IMR-90 (cell line): ENCODE measurements around the gene IVNS1ABP. TPM values are rescaled to one million over a fixed set of nuclear protein-coding genes. Genes with fewer than 3 reads are reported as not detected.

ENCODE experiments used
- ATAC-seq: fragments of 200-7000 bp; cut with Tn5 transposase; 2 replicates; pipeline ENCODE4 v1.9.1; 2020; ENCODE audit warnings: low read depth, mild to moderate bottlenecking, moderate library complexity
- BruUV-seq: library from RNA; stranded (reverse); fragments of 400-500 nt; replicated peaks from 2 replicates; lab custom pipeline; 2021; lab: Mats Ljungman, UMichigan
- CTCF ChIA-PET: fragments of 300-600 bp; formaldehyde crosslinking; extraction: SDS; loops from one replicate; lab custom pipeline; 2021; ENCODE audit warnings: antibody characterized with exemption; lab: Yijun Ruan, JAX
- POLR2A ChIA-PET: fragments of 300-600 bp; sonication (Branson Sonifier 250); formaldehyde crosslinking; loops from one replicate; lab custom pipeline; 2022; ENCODE audit warnings: antibody characterized with exemption; ENCODE audit not compliant: unreplicated experiment; lab: Charles Lee
- DNase-seq: peaks from one replicate; pipeline ENCODE4 v3.0.0; 2013
- H2AFZ ChIP-seq: replicated peaks from 2 replicates; pipeline ENCODE3; 2013; ENCODE audit warnings: low read length, mild to moderate bottlenecking; ENCODE audit not compliant: poor library complexity
- H2AK5ac ChIP-seq: 2 replicates; pipeline ENCODE4 v1.6.1; 2013; ENCODE audit warnings: low read depth, low read length, inconsistent platforms
- H2AK9ac ChIP-seq: replicated peaks from 2 replicates; pipeline ENCODE3; 2013; ENCODE audit warnings: mild to moderate bottlenecking, low read depth, low read length, moderate library complexity; ENCODE audit not compliant: poor library complexity
- H2BK120ac ChIP-seq: 2 replicates; pipeline ENCODE4 v1.6.1; 2013; ENCODE audit warnings: low read depth, low read length, inconsistent platforms
- H2BK15ac ChIP-seq: 3 replicates; pipeline ENCODE4 v1.6.1; 2013; ENCODE audit warnings: low read depth, low read length, inconsistent platforms
- H2BK20ac ChIP-seq: 2 replicates; pipeline ENCODE4 v1.6.1; 2013; ENCODE audit warnings: low read depth, mild to moderate bottlenecking, inconsistent platforms, low read length, moderate library complexity
- H2BK5ac ChIP-seq: 2 replicates; pipeline ENCODE4 v1.6.1; 2013; ENCODE audit warnings: mild to moderate bottlenecking, low read depth, low read length, inconsistent platforms; ENCODE audit not compliant: poor library complexity, severe bottlenecking
- H3K14ac ChIP-seq: replicated peaks from 2 replicates; pipeline ENCODE4 v1.6.1; 2013; ENCODE audit warnings: low read depth, low read length, inconsistent platforms
- H3K18ac ChIP-seq: 2 replicates; pipeline ENCODE4 v1.6.1; 2013; ENCODE audit warnings: low read depth, low read length, control low read depth
- H3K23ac ChIP-seq: 2 replicates; pipeline ENCODE4 v1.6.1; 2013; ENCODE audit warnings: low read depth, low read length, inconsistent platforms
- H3K27ac ChIP-seq: 2 replicates; pipeline ENCODE4 v1.5.1; 2013; ENCODE audit warnings: mild to moderate bottlenecking, control low read depth, low read length; ENCODE audit not compliant: insufficient read depth
- H3K27me3 ChIP-seq: 2 replicates; pipeline ENCODE4 v1.6.1; 2013; ENCODE audit warnings: low read length; ENCODE audit not compliant: control insufficient read depth, insufficient read depth
- H3K36me3 ChIP-seq: 2 replicates; pipeline ENCODE4 v1.6.1; 2013; ENCODE audit warnings: low read length, mixed read lengths; ENCODE audit not compliant: control insufficient read depth, insufficient read depth
- H3K4ac ChIP-seq: 2 replicates; pipeline ENCODE4 v1.6.1; 2013; ENCODE audit warnings: low read depth, low read length, inconsistent platforms
- H3K4me1 ChIP-seq: 2 replicates; pipeline ENCODE4 v1.6.1; 2013; ENCODE audit warnings: low read length, mixed read lengths; ENCODE audit not compliant: control insufficient read depth, insufficient read depth
- H3K4me2 ChIP-seq: 2 replicates; pipeline ENCODE4 v1.6.1; 2013; ENCODE audit warnings: low read depth, mild to moderate bottlenecking, control low read depth, low read length, moderate library complexity
- H3K4me3 ChIP-seq: 2 replicates; pipeline ENCODE4 v1.5.1; 2013; ENCODE audit warnings: low read depth, mild to moderate bottlenecking, control low read depth, low read length, moderate library complexity; ENCODE audit not compliant: insufficient read depth
- H3K56ac ChIP-seq: 2 replicates; pipeline ENCODE4 v1.6.1; 2013; ENCODE audit warnings: low read length, inconsistent platforms; ENCODE audit not compliant: insufficient read depth; ENCODE audit errors: extremely low read depth
- H3K79me1 ChIP-seq, 2 experiments: 2 replicates each; pipeline ENCODE4 v1.6.1; 2013; ENCODE audit warnings: low read length in 2 of 2, inconsistent platforms in 1 of 2, low read depth in 1 of 2
- H3K9ac ChIP-seq: 2 replicates; pipeline ENCODE4 v1.6.1; 2013; ENCODE audit warnings: low read depth, low read length, control low read depth
- H3K9me1 ChIP-seq: 2 replicates; pipeline ENCODE4 v1.6.1; 2013; ENCODE audit warnings: low read length, inconsistent platforms; ENCODE audit not compliant: insufficient read depth
- H3K9me3 ChIP-seq: 2 replicates; pipeline ENCODE4 v1.6.1; 2013; ENCODE audit warnings: low read length; ENCODE audit not compliant: control insufficient read depth, insufficient read depth
- H4K20me1 ChIP-seq: 2 replicates; pipeline ENCODE4 v1.6.1; 2013; ENCODE audit warnings: low read length, inconsistent platforms; ENCODE audit not compliant: insufficient read depth
- H4K5ac ChIP-seq: 2 replicates; pipeline ENCODE4 v1.6.1; 2013; ENCODE audit warnings: mild to moderate bottlenecking, low read depth, low read length, control low read depth
- H4K8ac ChIP-seq, 2 experiments: 2 replicates each; pipeline ENCODE4 v1.6.1; 2013; ENCODE audit warnings: low read depth in 2 of 2, low read length in 2 of 2, control low read depth in 1 of 2, inconsistent platforms in 1 of 2
- H4K91ac ChIP-seq: 2 replicates; pipeline ENCODE4 v1.6.1; 2013; ENCODE audit warnings: low read depth, low read length, inconsistent platforms; ENCODE audit not compliant: insufficient read depth
- BHLHE40 ChIP-seq: fragments of 150-350 bp; IDR thresholded peaks from 2 replicates; pipeline ENCODE4 v1.6.1; 2016; ENCODE audit warnings: mild to moderate bottlenecking, low read depth, low read length
- CTCF ChIP-seq: conservative IDR thresholded peaks from 2 replicates; pipeline ENCODE4 v1.5.1; 2012; ENCODE audit warnings: mild to moderate bottlenecking, low read depth, low read length, improper control_type of control experiment
- ELK1 ChIP-seq: fragments of 150-350 bp; IDR thresholded peaks from 2 replicates; pipeline ENCODE4 v1.6.1; 2016; ENCODE audit warnings: low read depth, mild to moderate bottlenecking, low read length, moderate library complexity, borderline replicate concordance
- FOS ChIP-seq: fragments of 150-350 bp; IDR thresholded peaks from 2 replicates; pipeline ENCODE4 v1.6.1; 2016; ENCODE audit warnings: low read depth, low read length
- MAZ ChIP-seq: IDR thresholded peaks from 2 replicates; pipeline ENCODE4 v1.6.1; 2012; ENCODE audit warnings: low read depth, mild to moderate bottlenecking, low read length, improper control_type of control experiment, moderate library complexity, borderline replicate concordance
- MXI1 ChIP-seq: IDR thresholded peaks from 2 replicates; pipeline ENCODE4 v1.6.1; 2012; ENCODE audit warnings: low read depth, mild to moderate bottlenecking, low read length, moderate library complexity, borderline replicate concordance
- NFE2L2 ChIP-seq: fragments of 150-350 bp; IDR thresholded peaks from 2 replicates; pipeline ENCODE4 v1.6.1; 2016; ENCODE audit warnings: low read depth, mild to moderate bottlenecking, low read length
- POLR2A ChIP-seq: IDR thresholded peaks from 2 replicates; pipeline ENCODE4 v1.6.1; 2012; ENCODE audit warnings: mild to moderate bottlenecking, low read depth, low read length
- RAD21 ChIP-seq: IDR thresholded peaks from 2 replicates; pipeline ENCODE4 v1.6.1; 2012; ENCODE audit warnings: low read length, improper control_type of control experiment
- SMC3 ChIP-seq: fragments of 150-350 bp; IDR thresholded peaks from 2 replicates; pipeline ENCODE4 v1.6.1; 2016; ENCODE audit warnings: low read depth, mild to moderate bottlenecking, antibody characterized with exemption, low read length, moderate library complexity
- USF2 ChIP-seq: fragments of 150-350 bp; IDR thresholded peaks from 2 replicates; pipeline ENCODE4 v1.6.1; 2017; ENCODE audit warnings: mild to moderate bottlenecking, antibody characterized with exemption, low read length, low read depth
- WGBS, 2 experiments: methylation state at CpG; one replicate each; pipeline versions ENCODE4 v1.1.5 to v1.1.7; 2013; ENCODE audit warnings: missing lambda C conversion rate in 2 of 2; ENCODE audit not compliant: insufficient read length in 1 of 2; ENCODE audit errors: extremely low coverage in 2 of 2; 5-methylcytosine and 5-hydroxymethylcytosine counted together
- dilution Hi-C: fragments of 300-500 bp; cut with HindIII; formaldehyde crosslinking; loops from one replicate; pipeline ENCODE4 v1.14.3; 2018; ENCODE audit warnings: low sequenced_read_pairs; ENCODE audit not compliant: unreplicated experiment
- in situ Hi-C: fragments of 300-500 bp; cut with MboI; formaldehyde crosslinking; loops from 3 replicates; pipeline ENCODE4 v1.14.3; 2019; ENCODE audit warnings: low sequenced_read_pairs, inconsistent platforms, mixed read lengths
- intact Hi-C: fragments of 100-400 bp; cut with micrococcal nuclease; formaldehyde crosslinking; loops from 2 replicates; pipeline ENCODE4 v1.10.0; 2022
- polyA plus RNA-seq, 3 experiments: library from polyadenylated mRNA; depleted of rRNA; stranded (reverse); fragments of >200 nt; gene quantifications; 2 replicates each; pipeline ENCODE4 v1.2.3, GENCODE V29; 2012; ENCODE audit warnings: low replicate concordance in 1 of 3
- total RNA-seq: library from RNA; depleted of rRNA; stranded (reverse); fragments of >200 nt; gene quantifications from 2 replicates; pipeline ENCODE4 v1.2.3, GENCODE V29; 2012

The IVNS1ABP gene
- total and polyA plus RNA-seq, 2 of the 4 experiments (the other 2 are of a cell fraction), result 21.8 to 26.7 TPM

- in situ Hi-C loops, result no loop called here
- Histone ChIP-seq H3K23ac (no peak overlapping the region), H3K4me1 (no peaks in the 10 kb centered on the region), H3K56ac (no peak overlapping the region), H3K9me1 (no peaks in the 10 kb centered on the region; the same call in 1 of the 2 replicates), H4K5ac (no peak overlapping the region), H2AFZ (no peak overlapping the region), H3K9ac (no peak overlapping the region), H3K9me3 (no peaks in the 10 kb centered on the region), H3K36me3 (no peaks in the 10 kb centered on the region), H4K20me1 (no peaks in the 10 kb centered on the region), H3K18ac (no peak overlapping the region), H3K27ac (no peak overlapping the region), H3K27me3 (no peaks in the 10 kb centered on the region), H3K14ac (no peak overlapping the region), H2BK5ac (no peak overlapping the region), H2BK120ac (no peak overlapping the region), H2BK15ac (no peak overlapping the region), H3K4me2 (no peak overlapping the region), H4K91ac (no peak overlapping the region), H3K4me3 (no peak overlapping the region), H3K4ac (no peak overlapping the region), H2AK5ac (no peak overlapping the region), H2BK20ac (no peak overlapping the region), H4K8ac (no peak overlapping the region), H2AK9ac (no peak overlapping the region), H3K79me1 (no peaks in the 10 kb centered on the region)
- ATAC-seq, result no peak
- no TSS peak for BruUV-seq
- DNase-seq, result no peak
- POLR2A ChIA-PET, result no interaction called here
- dilution Hi-C loops, result no loop called here
- WGBS, 2 experiments, result no CpG with 5 or more reads among the region's 4 CpGs
- CTCF ChIA-PET, result no interaction called here
- intact Hi-C loops, result loop anchor here (10.0 kb wide), 1 partner anchor 49 kb away; no protein-coding TSS in a partner anchor
- TF ChIP-seq RAD21 (no peak), FOS (no peak), SMC3 (no peak), POLR2A (no peak), MAZ (no peak), ELK1 (no peak), CTCF (no peak), MXI1 (no peak), BHLHE40 (no peak), USF2 (no peak), NFE2L2 (no peak)
Observed at GRCh38 chr1:185345913-185346720, 29.1 kb upstream of the IVNS1ABP start.
